Lung (tissue), 12 donors: Measurements from ENCODE around the gene SPC24. TPM values are rescaled to one million over a fixed set of nuclear protein-coding genes. Genes with fewer than 3 reads are reported as not detected.

Experiments
- ATAC-seq: fragments of 200-7000 bp; cut with Tn5 transposase; one replicate; pipeline ENCODE4 v1.9.1; 2020; ENCODE audit warnings: moderate number of reproducible peaks; ENCODE audit not compliant: insufficient read depth, low FRiP score
- DNase-seq, 3 donors: peaks; one replicate each; pipeline ENCODE4 v3.0.0-alpha.2; 2013 to 2017
- H3K27ac ChIP-seq, 2 donors: one replicate each; pipeline ENCODE4 v1.5.1; 2013; ENCODE audit warnings: mild to moderate bottlenecking in 2 of 2, moderate library complexity in 2 of 2, control low read depth in 1 of 2, inconsistent platforms in 1 of 2, low read depth in 1 of 2, low read length in 1 of 2
- H3K27me3 ChIP-seq, 3 donors: one replicate each; pipeline ENCODE4 v1.5.1; 2013; ENCODE audit warnings: low read length in 2 of 3; ENCODE audit not compliant: control insufficient read depth in 3 of 3, insufficient read depth in 3 of 3
- H3K36me3 ChIP-seq, 4 donors: one replicate each; pipeline ENCODE4 v1.5.1; 2013; ENCODE audit warnings: low read length in 4 of 4, mild to moderate bottlenecking in 1 of 4, moderate library complexity in 1 of 4; ENCODE audit not compliant: control insufficient read depth in 4 of 4, insufficient read depth in 4 of 4
- H3K4me1 ChIP-seq, 5 donors: one replicate each; pipeline ENCODE4 v1.5.1; 2013; ENCODE audit warnings: low read length in 5 of 5, mild to moderate bottlenecking in 2 of 5, moderate library complexity in 1 of 5; ENCODE audit not compliant: control insufficient read depth in 5 of 5, insufficient read depth in 5 of 5
- H3K4me3 ChIP-seq: one replicate; pipeline ENCODE4 v1.5.1; 2013; ENCODE audit warnings: mild to moderate bottlenecking, control low read depth, moderate library complexity
- H3K9ac ChIP-seq, 2 donors: one replicate each; pipeline ENCODE4 v1.5.1; 2013; ENCODE audit warnings: low read length in 2 of 2, control low read depth in 1 of 2; ENCODE audit not compliant: insufficient read depth in 1 of 2
- H3K9me3 ChIP-seq, 4 donors: one replicate each; pipeline ENCODE4 v1.5.1; 2013; ENCODE audit warnings: low read length in 3 of 4, mild to moderate bottlenecking in 1 of 4, moderate library complexity in 1 of 4; ENCODE audit not compliant: control insufficient read depth in 4 of 4, insufficient read depth in 3 of 4
- CTCF ChIP-seq: IDR thresholded peaks from 2 replicates; pipeline ENCODE4 v1.5.1; 2012; ENCODE audit warnings: mild to moderate bottlenecking; ENCODE audit errors: control extremely low read depth, extremely low read depth
- WGBS, 2 donors: extraction: QIAGEN DNeasy Blood & Tissue Kit; methylation state at CpG; one replicate each; pipeline ENCODE4 v1.1.7; 2013; 5-methylcytosine and 5-hydroxymethylcytosine counted together
- polyA plus RNA-seq, 2 donors: library from polyadenylated mRNA; stranded (reverse); fragments of 200-250 nt; gene quantifications; one replicate each; pipeline ENCODE4 v1.2.1, GENCODE V29; 2013
- total RNA-seq, 2 donors: library from RNA; depleted of rRNA in 1 of 2; stranded (reverse); fragments of >200 nt in 1 of 2; gene quantifications; one replicate each; pipeline ENCODE4 v1.2.1, GENCODE V29; 2014 to 2021
- donor health status: control.
- donor health status: control.
- donor health status: Bipolar disorder and iron deficiency.
- donor health status: healthy.
- donor health status: DM: yes; HTN: yes; CAD: no.

Gene SPC24
- total and polyA plus RNA-seq, 4 donors, result 1.3 to 6.5 (median 3.9) TPM

DNA sequence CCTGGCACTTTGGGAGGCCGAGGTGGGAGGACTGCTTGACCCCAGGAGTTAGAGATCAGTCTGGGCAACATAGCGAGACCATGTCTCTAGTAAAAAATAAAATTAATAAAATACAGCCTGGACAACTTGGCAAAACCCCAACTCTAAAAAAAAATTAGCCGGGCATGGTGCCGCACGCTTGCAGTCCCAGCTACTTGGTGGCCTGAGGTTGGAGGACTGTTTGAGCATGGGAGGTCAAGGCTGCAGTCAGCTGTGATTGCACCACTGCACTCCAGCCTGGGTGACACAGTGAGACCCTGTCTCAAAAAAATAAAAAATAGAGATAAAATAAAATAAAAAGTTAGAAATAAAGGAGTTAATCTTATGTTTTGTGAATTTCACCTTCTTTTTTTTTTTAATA lies 15.6 kb upstream of the SPC24 start:
- Histone ChIP-seq H3K36me3 (peaks cover 16 to 66% (median 61%) of the 10 kb centered on the region in 4 donors), H3K9ac (no peak overlapping the region), H3K27me3 (no peaks in the 10 kb centered on the region), H3K4me1 (peaks cover 0 to 6% (median 2%) of the 10 kb centered on the region in 5 donors), H3K9me3 (no peaks in the 10 kb centered on the region), H3K4me3 (no peak overlapping the region), H3K27ac (no peak overlapping the region)
- no peak for TF ChIP-seq CTCF
- no peak for DNase-seq
- WGBS, 2 donors, result 79 to 88% methylated on average over 5 of the region's 5 CpGs
- ATAC-seq, result no peak

- H3K9me3 ChIP-seq, result no peaks in the 10 kb centered on the region
- no peak overlapping the region for H3K27ac ChIP-seq
- H3K27me3 ChIP-seq, result no peaks in the 10 kb centered on the region
- DNase-seq (no peak), ATAC-seq (no peak)
- peaks cover 13 to 67% (median 59%) of the 10 kb centered on the region in 4 donors for H3K36me3 ChIP-seq
- H3K9ac ChIP-seq, result no peak overlapping the region
- TF ChIP-seq CTCF, result no peak
- H3K4me1 ChIP-seq, result peaks cover 0 to 16% (median 8%) of the 10 kb centered on the region in 5 donors
- H3K4me3 ChIP-seq, result no peak overlapping the region
- 83 to 91% methylated on average over 31 of the region's 31 CpGs for WGBS, 2 donors
These were observed 14.5 kb upstream of the SPC24 start for GRCh38 chr19:11169896-11170678.

DNA sequence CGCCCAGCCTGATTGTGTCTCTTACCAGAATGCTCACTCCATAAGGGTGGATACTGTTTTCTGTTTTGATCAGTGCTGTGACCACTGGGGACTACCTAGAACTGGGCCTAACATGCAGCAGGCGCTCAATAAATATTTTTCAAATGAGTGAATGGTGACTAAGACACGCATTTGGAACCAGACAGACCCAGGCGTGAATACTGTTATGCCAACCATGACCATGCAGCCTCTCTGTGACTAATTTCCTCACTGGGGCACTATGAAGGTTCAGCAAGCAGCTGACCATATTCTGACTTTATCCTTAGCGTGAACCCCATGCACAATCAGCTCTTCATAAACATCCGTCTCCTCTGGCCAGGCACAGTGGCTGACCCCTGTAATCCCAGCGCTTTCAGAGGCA lies 13.0 kb upstream of the SPC24 start:
- 90 to 97% methylated on average over 7 of the region's 7 CpGs for WGBS, 2 donors

More for the DNA sequence above, 13.0 kb upstream of the SPC24 start:
- no peak for TF ChIP-seq CTCF
- Histone ChIP-seq H3K27me3 (no peaks in the 10 kb centered on the region), H3K4me3 (no peak overlapping the region), H3K36me3 (peaks cover 9 to 66% (median 51%) of the 10 kb centered on the region in 4 donors), H3K9ac (no peak overlapping the region), H3K9me3 (no peaks in the 10 kb centered on the region), H3K27ac (peak overlapping the region in 1 of 2 donors; percentile 22), H3K4me1 (peaks cover 4 to 28% (median 8%) of the 10 kb centered on the region in 5 donors)
- DNase-seq (no peak), ATAC-seq (no peak)
